Measurements from ENCODE around the gene IL18.
"Not testable (repeated sequence)": the region's sequence is repeated elsewhere in the genome, so short reads cannot be mapped to it uniquely, and the experiment has no call there.

Gene IL18

DNA sequence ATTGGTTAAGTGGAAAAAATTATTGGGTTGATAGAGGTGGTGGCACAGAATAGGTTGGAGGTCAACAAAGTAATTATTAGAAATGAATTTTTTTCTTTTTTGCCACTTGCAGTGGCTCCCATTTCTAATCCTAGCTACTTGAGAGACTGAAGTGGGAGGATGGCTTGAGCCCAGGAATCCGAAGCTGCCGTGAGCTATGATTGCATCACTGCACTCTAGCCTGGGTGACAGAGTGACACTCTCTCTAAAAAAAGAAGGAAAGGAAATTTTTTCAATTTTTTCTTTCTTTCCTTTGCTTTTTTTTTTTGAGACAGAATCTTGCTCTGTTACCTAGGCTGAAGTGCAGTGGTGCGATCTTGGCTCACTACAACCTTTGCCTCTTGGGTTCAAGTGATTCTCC is 9.3 kb upstream of the IL18 start:
- DNase-seq, result no peak
- intact Hi-C loops (cut with DNase I), result no loop called here

DNA sequence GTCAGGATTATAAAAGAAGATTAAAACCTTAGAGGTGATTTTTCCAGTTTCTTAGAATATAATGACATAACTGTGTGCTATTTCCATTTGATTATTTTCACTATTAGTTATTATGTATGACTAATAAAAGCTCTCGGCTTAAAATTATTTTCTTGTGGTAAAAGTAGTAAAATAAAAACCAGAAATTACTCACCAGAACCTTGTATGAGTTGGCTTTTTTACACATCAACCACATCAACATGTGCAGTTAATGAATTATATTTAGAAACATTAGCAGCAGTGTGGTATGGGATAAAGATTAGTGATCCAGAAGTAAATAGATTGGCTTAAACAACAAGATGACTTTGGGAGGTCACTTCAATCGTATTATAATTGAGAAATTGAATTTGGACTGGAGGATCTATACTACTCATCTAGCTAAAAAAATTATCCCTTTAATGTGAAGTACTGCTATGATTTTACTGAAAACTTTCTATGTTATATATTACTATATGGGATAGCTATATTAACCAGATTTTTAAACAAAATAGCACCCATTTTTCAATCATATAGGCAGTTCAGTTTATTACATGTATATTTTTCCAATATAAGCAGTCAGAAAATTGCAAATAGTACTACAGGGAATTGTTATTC is 8.6 kb upstream of the IL18 start:
- DNase-seq, result no peak

GRCh38 chr11:112167145-112167544 is 3.3 kb upstream of the IL18 start, which contains the start of gene TEX12:
TEX12 (plus strand) TSS chr11:112167372; CDS start chr11:112169269, 1,897 bp downstream.
- intact Hi-C loops (cut with DNase I), result no loop called here
- DNase-seq, result no peak

More for the DNA sequence above, 8.6 kb upstream of the IL18 start:
- intact Hi-C loops (cut with DNase I), result no loop called here

DNA sequence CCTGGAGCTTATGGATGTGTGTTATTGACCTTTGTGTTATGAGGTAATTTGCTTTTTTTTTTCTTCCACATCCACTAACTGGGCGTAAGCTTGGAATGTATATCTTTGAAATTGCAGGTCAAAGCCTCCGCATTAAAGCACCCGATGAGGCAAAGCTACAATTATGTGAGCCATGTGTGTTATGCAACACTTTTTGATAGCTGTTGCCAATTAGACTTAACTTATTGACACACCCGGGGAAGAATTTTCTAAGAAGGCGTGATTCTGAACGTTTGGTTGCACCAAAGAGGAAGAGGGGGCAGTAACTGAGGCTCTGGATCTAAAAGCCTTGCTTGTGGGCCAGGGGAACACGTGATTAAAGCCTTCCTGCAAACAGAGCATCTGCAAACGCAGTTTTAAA is 2.7 kb upstream of the IL18 start:
- DNase-seq, result no peak
- intact Hi-C loops (cut with DNase I), result no loop called here

GRCh38 chr11:112165049-112165448 is 1.2 kb upstream of the IL18 start:
- intact Hi-C loops (cut with DNase I), result no loop called here

GRCh38 chr11:112162761-112163546 is 940 bp downstream of the IL18 start:
- DNase-seq, result no peak
- intact Hi-C loops (cut with DNase I), result no loop called here

More at GRCh38 chr11:112165049-112165448, 1.2 kb upstream of the IL18 start:
- no peak for DNase-seq

DNA sequence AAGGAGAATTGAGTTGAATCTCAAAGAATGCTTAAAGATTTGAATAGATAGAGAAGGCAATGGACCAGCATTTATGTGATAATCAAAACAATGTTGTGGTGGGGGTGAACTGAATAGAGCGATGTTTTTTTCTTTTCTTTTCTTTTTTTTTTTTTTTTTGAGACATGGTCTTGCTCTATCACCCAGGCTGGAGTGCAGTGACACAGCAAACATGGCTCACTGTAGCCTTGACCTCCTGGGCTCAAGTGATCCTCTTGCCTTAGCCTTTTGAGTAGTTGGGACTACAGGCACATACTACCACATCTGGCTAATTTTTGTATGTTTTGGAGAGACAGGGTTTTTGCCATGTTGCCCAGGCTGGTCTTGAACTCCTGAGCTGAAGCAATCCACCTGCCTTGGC is 1.7 kb downstream of the IL18 start:
- intact Hi-C loops (cut with DNase I); DNase-seq: not testable (repeated sequence)

GRCh38 chr11:112161012-112161411 is 2.9 kb downstream of the IL18 start:
- no peak for DNase-seq
- intact Hi-C loops (cut with DNase I), result no loop called here

DNA sequence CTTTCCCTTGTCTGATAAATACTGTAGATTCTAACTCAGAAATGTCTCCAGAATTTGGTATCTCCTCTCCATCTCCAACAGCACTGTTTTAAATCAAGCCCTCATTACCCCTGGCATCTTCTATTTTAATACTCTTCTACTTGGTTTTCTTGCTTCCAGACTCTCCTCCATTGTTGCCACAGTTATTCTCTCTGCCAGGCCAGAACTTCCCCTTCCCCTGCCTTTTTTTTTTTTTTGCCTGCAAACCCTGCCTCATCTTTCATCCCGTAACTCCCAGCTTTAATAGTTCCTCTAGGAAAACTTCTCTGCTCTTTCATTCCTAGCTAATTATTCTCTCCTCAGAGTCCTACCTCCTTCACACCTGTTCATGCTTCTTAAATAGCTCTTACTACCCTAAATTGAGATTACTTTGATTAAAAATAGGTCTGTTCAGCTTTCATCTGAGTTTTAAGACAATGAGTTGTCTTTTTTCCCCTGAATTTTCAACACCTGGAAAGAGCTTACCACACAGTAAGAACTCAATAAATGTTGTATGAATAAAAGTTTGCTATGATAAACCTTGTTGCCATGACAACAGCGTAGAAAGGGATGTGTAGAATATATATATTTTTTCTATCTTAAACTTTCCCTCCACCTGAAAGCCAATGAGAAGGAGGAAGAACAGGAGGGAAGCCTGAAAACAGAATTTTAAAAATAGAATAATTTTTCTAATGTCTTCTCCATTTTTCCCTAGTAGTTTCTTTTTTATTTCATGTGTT is 3.6 kb downstream of the IL18 start:
- intact Hi-C loops (cut with DNase I), result no loop called here
- DNase-seq, result no peak

DNA sequence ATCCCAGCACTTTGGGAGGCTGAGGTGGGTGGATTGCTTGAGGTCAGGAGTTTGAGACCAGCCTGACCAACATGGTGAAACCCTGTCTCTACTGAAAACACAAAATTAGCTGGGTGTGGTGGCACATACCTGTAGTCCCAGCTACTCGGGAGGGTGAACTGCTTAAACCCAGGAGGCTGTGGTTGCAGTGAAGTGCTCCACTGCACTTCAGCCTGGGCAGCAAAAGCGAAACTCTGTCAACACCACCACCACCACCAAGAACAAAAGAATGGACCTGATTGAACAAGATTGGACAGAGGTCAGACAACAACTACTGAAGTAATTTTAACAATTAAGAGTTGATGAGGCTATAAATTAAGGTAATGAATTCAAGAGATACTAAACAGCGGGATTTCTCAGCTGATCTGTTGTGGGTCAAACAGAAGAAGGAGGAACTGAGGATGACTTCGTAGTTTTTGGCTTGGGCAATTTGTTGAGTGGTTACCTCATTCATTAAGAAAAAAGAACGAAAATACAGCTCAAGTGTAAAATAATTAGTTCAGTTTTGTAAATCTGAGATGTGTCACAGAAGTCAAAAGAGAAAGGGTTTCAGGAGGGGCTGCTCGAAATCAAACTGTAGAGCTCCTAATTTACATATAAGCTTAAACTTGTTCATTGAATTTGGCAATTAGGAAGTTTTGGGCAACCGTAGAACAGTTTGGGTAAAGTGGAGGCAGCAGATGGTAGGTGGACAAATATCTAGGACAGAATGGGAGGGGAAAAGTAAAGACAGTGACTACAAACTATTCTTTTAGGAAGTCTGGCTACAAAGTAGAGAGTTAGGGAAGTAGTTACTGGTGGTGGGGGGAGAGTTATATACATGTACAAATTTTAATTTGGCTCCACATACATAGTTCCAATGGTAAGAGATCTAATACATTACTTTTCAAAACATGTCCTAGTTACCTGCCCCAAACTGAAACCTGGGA is 4.5 kb downstream of the IL18 start:
- DNase-seq, result no peak
- intact Hi-C loops (cut with DNase I), result no loop called here

- no peak for DNase-seq
- intact Hi-C loops (cut with DNase I), result no loop called here
These were observed 6.7 kb downstream of the IL18 start for GRCh38 chr11:112156956-112157766.

GRCh38 chr11:112156153-112156955 is 7.5 kb downstream of the IL18 start:
- DNase-seq, result no peak
- intact Hi-C loops (cut with DNase I), result no loop called here

GRCh38 chr11:112150517-112150916 is 13.4 kb downstream of the IL18 start:
- intact Hi-C loops (cut with DNase I), result no loop called here
- DNase-seq, result peak in 1 of 10 donors; percentile 21

DNA sequence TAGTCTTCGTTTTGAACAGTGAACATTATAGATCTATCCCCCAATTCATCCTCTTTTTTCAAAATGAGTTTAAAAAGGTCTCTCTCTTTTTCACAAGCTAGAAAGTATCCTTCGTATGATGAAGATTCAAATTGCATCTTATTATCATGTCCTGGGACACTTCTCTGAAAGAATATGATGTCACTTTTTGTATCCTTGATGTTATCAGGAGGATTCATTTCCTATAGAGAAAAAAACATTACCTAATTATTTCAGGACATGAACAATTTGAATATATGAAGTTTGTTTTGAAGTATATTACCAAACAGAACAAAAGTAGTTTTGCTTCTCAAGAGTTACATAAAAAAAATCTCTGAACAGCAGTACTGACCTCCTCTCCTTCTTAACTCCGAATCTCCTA is 20.3 kb downstream of the IL18 start:
- intact Hi-C loops (cut with DNase I), result no loop called here
- no peak for DNase-seq

GRCh38 chr11:112134473-112134872 is 29.4 kb downstream of the IL18 start:
- intact Hi-C loops (cut with DNase I), result no loop called here
- no peak for DNase-seq

- intact Hi-C loops (cut with DNase I), result no loop called here
- no peak for DNase-seq
These were observed 31.2 kb downstream of the IL18 start for GRCh38 chr11:112132737-112133136.

DNA sequence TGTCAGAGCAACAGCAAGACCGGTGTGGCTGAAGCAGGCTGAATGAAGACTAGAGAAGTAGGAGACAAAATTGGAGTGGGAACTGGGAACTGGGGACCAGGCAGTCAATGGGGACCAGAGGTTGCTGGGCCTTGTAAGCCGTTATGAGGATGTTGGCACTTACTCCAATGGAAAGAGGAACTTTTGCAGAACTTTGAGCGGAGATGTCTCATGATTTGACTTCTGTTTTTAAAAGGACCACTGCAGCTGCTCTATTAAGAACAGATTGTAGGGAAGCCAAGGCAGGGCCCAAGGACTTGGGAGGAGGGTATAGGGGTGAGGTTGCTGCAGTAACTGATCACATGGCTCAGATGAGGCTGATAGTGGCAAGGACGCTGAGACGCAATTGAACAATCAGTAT is 34.2 kb downstream of the IL18 start:
- intact Hi-C loops (cut with DNase I), result no loop called here
- no peak for DNase-seq

- DNase-seq, result peak in 7 of 10 donors; percentile 46 to 88 (median 52)
- intact Hi-C loops (cut with DNase I), result no loop called here
These were observed 35.3 kb downstream of the IL18 start for GRCh38 chr11:112128483-112129121.

All from posterior cingulate gyrus (tissue), 11 donors.